ENCODE results near the gene ZNF335.

ZNF335 gene

DNA sequence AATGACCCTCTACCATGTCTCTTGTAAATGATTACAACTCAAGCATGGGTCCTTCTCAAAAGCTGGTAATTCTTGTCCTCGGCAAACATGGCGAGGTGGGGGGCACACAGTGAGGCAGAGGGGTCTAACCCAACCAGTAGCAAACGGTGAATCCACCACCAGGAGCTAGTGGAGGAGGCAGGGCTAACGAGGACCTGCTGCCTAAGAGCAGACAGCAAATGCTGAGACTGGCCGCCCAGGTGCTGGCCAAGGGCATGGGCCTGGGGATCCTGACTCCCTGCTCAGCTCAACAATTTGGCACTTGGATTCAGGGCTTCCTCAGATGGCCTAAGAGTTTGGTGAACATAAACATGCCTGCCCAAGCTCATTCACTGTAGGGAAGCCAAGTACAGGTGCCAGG, 19.1 kb downstream of the ZNF335 start:
- no peak overlapping the region for H3K27ac ChIP-seq (ENCODE audit: insufficient read depth, low read depth, low read length, poor library complexity, severe bottlenecking)
- no peaks in the 10 kb centered on the region for H3K27me3 ChIP-seq (ENCODE audit: control insufficient read depth, insufficient read depth, low read length, poor library complexity, severe bottlenecking)
- no peaks in the 10 kb centered on the region for H3K4me1 ChIP-seq (ENCODE audit: control insufficient read depth, insufficient read depth, low read length)
- WGBS, 2 experiments: 94 to 96% methylated on average over 5 of the region's 5 CpGs
- H3K36me3 ChIP-seq (ENCODE audit: control insufficient read depth, insufficient read depth, low read length): peaks cover 40% of the 10 kb centered on the region
- H3K4me3 ChIP-seq (ENCODE audit: insufficient read depth, low read depth, low read length): no peak overlapping the region
- no peaks in the 10 kb centered on the region for H3K9me3 ChIP-seq (ENCODE audit: control insufficient read depth, low read length)

DNA sequence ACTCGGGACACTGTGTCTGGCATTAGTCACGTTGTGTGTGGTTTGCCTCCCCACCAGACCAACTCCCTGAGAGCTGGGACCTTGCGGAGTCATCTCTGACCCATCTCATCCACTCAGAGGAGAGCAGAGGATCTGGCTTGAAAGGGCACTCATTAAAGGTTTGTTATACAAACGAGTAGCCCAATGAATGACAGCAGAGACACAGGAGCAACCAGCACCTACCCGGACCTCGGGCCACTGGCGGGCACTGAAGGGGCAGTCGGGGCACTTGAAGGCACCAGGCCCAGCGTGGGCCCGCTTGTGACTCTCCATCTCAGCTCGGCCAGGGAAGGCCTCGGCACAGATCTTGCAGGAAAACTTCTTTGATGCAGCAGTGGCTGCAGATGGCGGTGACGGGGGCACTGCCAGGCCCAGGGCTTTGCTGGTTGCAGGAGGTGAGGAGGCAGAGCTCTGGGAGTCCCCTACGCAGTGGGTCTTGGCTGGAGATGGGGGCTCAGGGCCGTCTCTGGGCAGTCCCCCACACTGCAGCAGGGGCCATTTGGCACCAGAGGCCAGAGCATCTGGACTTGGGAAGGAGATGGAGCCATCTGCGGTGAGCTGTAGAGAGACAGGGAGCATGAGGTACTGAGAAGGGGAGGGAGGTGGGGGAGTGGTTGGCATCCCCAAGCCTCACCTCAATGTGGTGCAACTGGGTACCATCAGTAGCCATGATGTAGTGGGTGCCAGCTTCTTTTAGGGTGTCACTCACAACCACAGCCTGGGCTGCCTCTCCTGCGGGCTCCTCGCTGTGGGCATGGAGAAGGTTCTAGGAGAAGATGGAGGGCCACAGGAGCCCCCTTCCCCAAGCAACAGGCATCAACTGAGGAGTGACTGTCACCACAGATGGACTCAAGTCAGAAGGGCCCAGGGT, 19.8 kb downstream of the ZNF335 start:
- no peaks in the 10 kb centered on the region for H3K27me3 ChIP-seq (ENCODE audit: control insufficient read depth, insufficient read depth, low read length, poor library complexity, severe bottlenecking)
- no peak overlapping the region for H3K27ac ChIP-seq (ENCODE audit: insufficient read depth, low read depth, low read length, poor library complexity, severe bottlenecking)
- WGBS, 2 experiments: 92 to 95% methylated on average over 19 of the region's 19 CpGs
- H3K4me1 ChIP-seq (ENCODE audit: control insufficient read depth, insufficient read depth, low read length): no peaks in the 10 kb centered on the region
- H3K36me3 ChIP-seq (ENCODE audit: control insufficient read depth, insufficient read depth, low read length): peaks cover 44% of the 10 kb centered on the region
- no peak overlapping the region for H3K4me3 ChIP-seq (ENCODE audit: insufficient read depth, low read depth, low read length)
- H3K9me3 ChIP-seq (ENCODE audit: control insufficient read depth, low read length): no peaks in the 10 kb centered on the region

DNA sequence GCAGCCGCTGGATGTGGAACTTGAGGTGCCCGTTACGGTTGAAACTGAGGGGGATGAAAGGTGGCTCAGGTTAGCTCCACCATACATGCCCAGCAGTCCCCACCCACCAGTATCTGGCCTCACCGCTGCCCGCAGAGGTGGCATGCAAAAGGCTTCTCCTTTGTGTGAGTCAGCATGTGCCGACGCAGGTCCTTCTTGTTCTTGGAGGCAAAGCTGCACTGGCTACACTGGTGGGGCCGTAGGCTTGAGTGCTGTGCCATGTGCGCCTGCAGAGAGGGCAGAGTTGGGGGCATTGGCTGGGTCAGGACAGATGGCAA, 21.7 kb downstream of the ZNF335 start:
- Histone ChIP-seq H3K27ac (ENCODE audit: insufficient read depth, low read depth, low read length, poor library complexity, severe bottlenecking) (no peak overlapping the region), H3K9me3 (ENCODE audit: control insufficient read depth, low read length) (no peaks in the 10 kb centered on the region), H3K4me3 (ENCODE audit: insufficient read depth, low read depth, low read length) (no peak overlapping the region), H3K36me3 (ENCODE audit: control insufficient read depth, insufficient read depth, low read length) (peaks cover 53% of the 10 kb centered on the region), H3K4me1 (ENCODE audit: control insufficient read depth, insufficient read depth, low read length) (no peaks in the 10 kb centered on the region), H3K27me3 (ENCODE audit: control insufficient read depth, insufficient read depth, low read length, poor library complexity, severe bottlenecking) (no peaks in the 10 kb centered on the region)
- 95% methylated on average over 9 of the region's 9 CpGs for WGBS, 2 experiments

DNA sequence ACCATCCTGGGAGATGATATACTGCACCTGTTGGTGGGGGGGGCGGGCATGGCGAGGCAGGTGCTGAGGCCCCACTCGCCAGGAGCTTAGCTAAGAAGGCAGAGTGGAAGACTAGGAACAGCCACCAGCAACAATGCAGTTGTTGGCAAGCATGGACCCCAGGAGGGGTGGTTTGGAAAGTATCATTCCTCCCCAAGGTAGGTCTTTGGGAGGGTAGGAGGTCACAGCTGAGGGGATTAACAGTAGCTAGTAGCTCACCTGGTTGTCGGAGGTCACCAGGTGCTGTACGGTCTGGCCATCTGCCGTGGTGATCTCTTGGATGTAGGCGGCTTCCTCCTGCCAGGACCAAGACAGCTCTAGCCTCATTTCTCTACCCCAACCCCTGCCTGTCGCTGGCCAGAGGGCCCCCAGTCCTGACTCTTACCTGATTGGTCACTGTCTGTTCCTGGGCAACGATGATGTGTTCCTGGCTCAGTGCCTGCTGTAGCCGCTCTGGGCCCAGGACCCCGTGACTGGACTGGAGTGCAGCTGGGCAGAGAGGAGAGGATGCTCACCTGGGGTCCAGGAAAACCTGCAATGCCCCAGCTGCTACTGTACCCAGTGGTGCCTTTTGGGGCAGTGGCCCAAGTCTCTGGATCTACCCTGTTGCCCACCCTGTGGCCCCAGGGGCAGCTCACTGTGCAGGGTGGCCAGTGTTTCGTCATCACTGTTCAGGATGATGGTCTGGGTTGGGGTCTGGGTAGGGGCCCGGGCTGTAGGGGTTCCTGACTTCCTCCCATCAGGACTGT, 22.3 kb downstream of the ZNF335 start:
- Histone ChIP-seq H3K36me3 (ENCODE audit: control insufficient read depth, insufficient read depth, low read length) (peaks cover 58% of the 10 kb centered on the region), H3K4me1 (ENCODE audit: control insufficient read depth, insufficient read depth, low read length) (no peaks in the 10 kb centered on the region), H3K27me3 (ENCODE audit: control insufficient read depth, insufficient read depth, low read length, poor library complexity, severe bottlenecking) (no peaks in the 10 kb centered on the region), H3K4me3 (ENCODE audit: insufficient read depth, low read depth, low read length) (no peak overlapping the region), H3K27ac (ENCODE audit: insufficient read depth, low read depth, low read length, poor library complexity, severe bottlenecking) (no peak overlapping the region), H3K9me3 (ENCODE audit: control insufficient read depth, low read length) (no peaks in the 10 kb centered on the region)
- 94 to 95% methylated on average over 13 of the region's 13 CpGs for WGBS, 2 experiments

DNA sequence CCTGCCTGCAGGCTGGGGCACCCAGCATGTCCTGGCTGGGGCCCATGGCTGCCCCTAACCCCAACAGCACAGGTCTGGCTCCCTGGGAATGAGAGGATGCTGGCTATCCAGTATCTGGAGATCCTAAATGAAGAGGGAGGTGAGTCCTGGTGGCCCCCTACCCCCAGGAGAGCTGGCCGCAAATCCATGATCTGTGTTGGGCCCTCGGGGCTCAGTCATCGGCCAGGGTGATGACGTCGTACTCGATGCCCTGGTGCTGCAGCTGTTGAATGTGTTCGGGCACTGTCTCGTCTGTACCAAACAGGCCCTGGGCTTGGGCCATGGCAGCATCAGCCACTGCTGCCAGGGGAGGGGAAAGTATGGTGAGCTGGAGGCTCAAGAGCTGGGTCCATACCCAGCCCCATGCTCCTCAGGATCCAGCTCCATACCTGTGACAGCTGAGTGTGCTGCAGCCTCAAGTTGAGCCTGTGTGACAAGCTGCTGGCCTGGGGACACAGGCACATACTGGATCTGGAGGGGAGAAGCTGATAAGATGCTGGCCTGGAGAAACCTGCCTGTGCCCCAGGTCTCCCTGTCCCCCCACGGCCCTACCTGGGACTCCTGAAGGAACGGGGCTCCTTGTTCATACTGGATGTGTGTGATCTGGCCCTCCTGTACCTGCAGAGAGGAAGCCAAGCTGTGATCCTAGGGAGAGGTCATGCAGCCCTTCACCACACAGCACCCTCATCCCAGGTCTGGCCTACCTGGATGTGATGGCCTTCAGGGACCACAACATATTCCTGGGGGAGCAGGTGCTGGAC, 23.1 kb downstream of the ZNF335 start:
- no peaks in the 10 kb centered on the region for H3K9me3 ChIP-seq (ENCODE audit: control insufficient read depth, low read length)
- H3K4me3 ChIP-seq (ENCODE audit: insufficient read depth, low read depth, low read length): no peak overlapping the region
- H3K27me3 ChIP-seq (ENCODE audit: control insufficient read depth, insufficient read depth, low read length, poor library complexity, severe bottlenecking): no peaks in the 10 kb centered on the region
- no peaks in the 10 kb centered on the region for H3K4me1 ChIP-seq (ENCODE audit: control insufficient read depth, insufficient read depth, low read length)
- H3K27ac ChIP-seq (ENCODE audit: insufficient read depth, low read depth, low read length, poor library complexity, severe bottlenecking): no peak overlapping the region
- H3K36me3 ChIP-seq (ENCODE audit: control insufficient read depth, insufficient read depth, low read length): peaks cover 66% of the 10 kb centered on the region
- WGBS, 2 experiments: 95 to 97% methylated on average over 10 of the region's 10 CpGs

DNA sequence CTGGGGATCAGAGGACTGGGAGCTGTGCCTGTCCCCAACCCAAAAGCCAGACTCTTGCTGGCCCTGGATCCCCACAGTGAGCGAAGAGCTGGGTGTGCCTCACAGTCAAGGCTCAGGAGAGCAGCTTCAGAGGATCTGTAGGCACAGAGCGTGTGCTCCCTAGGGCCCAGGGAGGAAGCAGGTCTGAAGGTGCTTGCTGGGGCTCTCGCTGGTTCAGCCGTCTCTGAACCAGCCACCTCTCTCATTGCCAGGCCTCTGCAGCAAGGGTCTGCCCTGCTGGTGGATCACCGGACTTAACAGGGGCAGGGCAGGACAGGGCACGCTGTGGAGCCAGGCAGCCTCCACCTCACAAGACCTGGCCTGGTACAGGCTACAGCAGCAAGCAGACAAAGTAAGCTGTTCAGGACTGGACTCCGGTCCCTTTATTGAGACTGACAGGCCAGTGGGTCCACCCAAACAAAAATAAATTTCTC, 23.7 kb downstream of the ZNF335 start:
- H3K27me3 ChIP-seq (ENCODE audit: control insufficient read depth, insufficient read depth, low read length, poor library complexity, severe bottlenecking): no peaks in the 10 kb centered on the region
- H3K4me1 ChIP-seq (ENCODE audit: control insufficient read depth, insufficient read depth, low read length): no peaks in the 10 kb centered on the region
- peaks cover 68% of the 10 kb centered on the region for H3K36me3 ChIP-seq (ENCODE audit: control insufficient read depth, insufficient read depth, low read length)
- H3K9me3 ChIP-seq (ENCODE audit: control insufficient read depth, low read length): no peaks in the 10 kb centered on the region
- WGBS, 2 experiments: 96 to 97% methylated on average over 7 of the region's 7 CpGs
- no peak overlapping the region for H3K27ac ChIP-seq (ENCODE audit: insufficient read depth, low read depth, low read length, poor library complexity, severe bottlenecking)
- H3K4me3 ChIP-seq (ENCODE audit: insufficient read depth, low read depth, low read length): no peak overlapping the region

DNA sequence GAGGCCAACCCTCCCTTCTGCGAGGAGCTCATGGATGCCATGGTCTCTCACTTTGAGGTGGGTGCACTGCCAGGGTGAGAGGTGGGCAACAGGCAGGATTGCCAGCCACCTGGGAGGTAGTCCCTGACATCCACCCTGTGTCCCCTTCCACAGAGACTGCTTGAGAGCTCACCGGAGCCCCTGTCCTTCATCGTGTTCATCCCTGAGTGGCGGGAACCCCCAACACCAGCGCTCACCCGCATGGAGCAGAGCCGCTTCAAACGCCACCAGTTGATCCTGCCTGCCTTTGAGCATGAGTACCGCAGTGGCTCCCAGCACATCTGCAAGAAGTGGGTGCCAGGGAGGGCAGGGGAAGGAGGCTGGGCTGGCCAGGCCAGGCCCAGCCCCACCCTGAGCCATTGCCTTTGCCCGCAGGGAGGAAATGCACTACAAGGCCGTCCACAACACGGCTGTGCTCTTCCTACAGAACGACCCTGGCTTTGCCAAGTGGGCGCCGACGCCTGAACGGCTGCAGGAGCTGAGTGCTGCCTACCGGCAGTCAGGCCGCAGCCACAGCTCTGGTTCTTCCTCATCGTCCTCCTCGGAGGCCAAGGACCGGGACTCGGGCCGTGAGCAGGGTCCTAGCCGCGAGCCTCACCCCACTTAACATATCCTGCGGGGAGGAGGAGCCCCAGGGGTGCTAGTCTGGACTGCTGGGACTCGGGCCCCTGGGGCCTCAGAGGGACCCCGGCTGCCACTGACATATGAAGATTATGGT, 24.7 kb downstream of the ZNF335 start:
- 97% methylated on average over 29 of the region's 29 CpGs for WGBS, 2 experiments
- Histone ChIP-seq H3K4me3 (ENCODE audit: insufficient read depth, low read depth, low read length) (no peak overlapping the region), H3K9me3 (ENCODE audit: control insufficient read depth, low read length) (no peaks in the 10 kb centered on the region), H3K4me1 (ENCODE audit: control insufficient read depth, insufficient read depth, low read length) (no peaks in the 10 kb centered on the region), H3K36me3 (ENCODE audit: control insufficient read depth, insufficient read depth, low read length) (peaks cover 71% of the 10 kb centered on the region), H3K27ac (ENCODE audit: insufficient read depth, low read depth, low read length, poor library complexity, severe bottlenecking) (no peak overlapping the region), H3K27me3 (ENCODE audit: control insufficient read depth, insufficient read depth, low read length, poor library complexity, severe bottlenecking) (no peaks in the 10 kb centered on the region)

DNA sequence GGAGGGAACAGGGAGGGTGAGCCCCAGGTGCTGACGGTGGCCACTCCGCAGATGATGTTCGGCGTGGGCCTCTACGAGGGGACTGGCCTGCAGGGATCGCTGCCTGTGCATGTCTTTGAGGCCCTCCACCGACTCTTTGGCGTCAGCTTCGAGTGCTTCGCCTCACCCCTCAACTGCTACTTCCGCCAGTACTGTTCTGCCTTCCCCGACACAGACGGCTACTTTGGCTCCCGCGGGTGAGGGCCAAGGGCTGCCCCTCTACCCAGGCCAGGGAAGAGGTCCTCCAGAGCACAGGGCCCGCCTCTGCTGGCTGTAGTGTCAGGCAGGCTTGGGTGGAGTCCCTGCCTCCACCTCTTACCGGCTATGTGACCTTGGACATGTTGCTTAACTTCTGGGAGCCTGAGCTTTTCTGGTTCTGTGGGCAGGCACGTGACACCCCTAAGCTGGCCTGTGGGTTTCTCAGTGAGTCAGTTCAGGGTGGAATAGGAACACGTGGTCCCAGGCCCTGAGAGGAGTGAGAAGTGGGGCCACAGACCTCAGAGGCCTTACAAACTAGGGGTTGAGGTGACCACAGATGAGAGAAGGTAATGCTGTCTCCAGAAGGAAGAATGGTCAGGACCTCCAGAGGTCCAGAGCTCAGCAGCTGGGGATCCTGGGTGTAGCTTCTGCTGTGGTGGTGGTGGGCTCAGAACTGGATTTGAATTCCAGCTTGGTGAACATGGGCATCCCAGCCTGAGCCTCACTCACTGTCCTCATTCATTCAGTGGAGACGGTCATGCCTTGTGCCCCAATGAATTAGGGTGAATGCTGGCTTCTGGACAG, 25.6 kb downstream of the ZNF335 start:
- H3K27me3 ChIP-seq (ENCODE audit: control insufficient read depth, insufficient read depth, low read length, poor library complexity, severe bottlenecking): no peaks in the 10 kb centered on the region
- H3K4me3 ChIP-seq (ENCODE audit: insufficient read depth, low read depth, low read length): no peak overlapping the region
- H3K9me3 ChIP-seq (ENCODE audit: control insufficient read depth, low read length): no peaks in the 10 kb centered on the region
- peaks cover 63% of the 10 kb centered on the region for H3K36me3 ChIP-seq (ENCODE audit: control insufficient read depth, insufficient read depth, low read length)
- 94 to 95% methylated on average over 20 of the region's 20 CpGs for WGBS, 2 experiments
- no peak overlapping the region for H3K27ac ChIP-seq (ENCODE audit: insufficient read depth, low read depth, low read length, poor library complexity, severe bottlenecking)
- no peaks in the 10 kb centered on the region for H3K4me1 ChIP-seq (ENCODE audit: control insufficient read depth, insufficient read depth, low read length)

DNA sequence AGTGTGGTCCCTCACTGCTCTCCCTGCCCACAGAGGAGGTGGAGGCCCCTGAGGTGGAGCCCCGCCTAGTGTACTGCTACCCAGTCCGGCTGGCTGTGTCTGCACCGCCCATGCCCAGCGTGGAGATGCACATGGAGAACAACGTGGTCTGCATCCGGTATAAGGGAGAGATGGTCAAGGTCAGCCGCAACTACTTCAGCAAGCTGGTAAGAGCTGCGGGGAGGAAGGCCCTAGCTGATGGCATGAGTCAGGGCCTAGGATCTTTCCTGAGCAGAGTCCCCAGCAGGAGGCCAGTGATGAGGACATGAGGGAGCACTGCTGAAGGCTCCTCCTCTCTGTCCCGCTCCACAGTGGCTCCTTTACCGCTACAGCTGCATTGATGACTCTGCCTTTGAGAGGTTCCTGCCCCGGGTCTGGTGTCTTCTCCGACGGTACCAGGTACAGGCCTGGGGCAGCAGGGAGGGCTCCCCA, 26.3 kb downstream of the ZNF335 start:
- Histone ChIP-seq H3K27me3 (ENCODE audit: control insufficient read depth, insufficient read depth, low read length, poor library complexity, severe bottlenecking) (no peaks in the 10 kb centered on the region), H3K36me3 (ENCODE audit: control insufficient read depth, insufficient read depth, low read length) (peaks cover 69% of the 10 kb centered on the region)

More for the DNA sequence above, 26.3 kb downstream of the ZNF335 start:
- 94 to 95% methylated on average over 13 of the region's 13 CpGs for WGBS, 2 experiments
- H3K9me3 ChIP-seq (ENCODE audit: control insufficient read depth, low read length): no peaks in the 10 kb centered on the region
- H3K4me3 ChIP-seq (ENCODE audit: insufficient read depth, low read depth, low read length): no peak overlapping the region
- H3K4me1 ChIP-seq (ENCODE audit: control insufficient read depth, insufficient read depth, low read length): no peaks in the 10 kb centered on the region
- no peak overlapping the region for H3K27ac ChIP-seq (ENCODE audit: insufficient read depth, low read depth, low read length, poor library complexity, severe bottlenecking)

All from ectodermal cell (in vitro differentiated cells).